HepG2 (cell line): ENCODE results near the gene STAT5A. TPM values are rescaled to one million over a fixed set of nuclear protein-coding genes. Genes with fewer than 3 reads are reported as not detected.

ENCODE experiments used
- ARID2 ChIP-seq: sonication (generic); formaldehyde crosslinking; IDR thresholded peaks from 2 replicates; pipeline ENCODE4 v1.8.1; 2022; ENCODE audit warnings: mild to moderate bottlenecking, missing genetic modification reagents, borderline replicate concordance
- ATF7 ChIP-seq, 2 experiments: fragments of 450-650 bp in 1 of 2; sonication (generic) in 1 of 2; formaldehyde crosslinking in 1 of 2; IDR thresholded peaks; 2 replicates each; pipeline versions ENCODE4 v1.4.0 to v1.6.1; 2016 to 2020; ENCODE audit warnings: antibody characterized with exemption in 1 of 2, mild to moderate bottlenecking in 1 of 2, missing genetic modification reagents in 1 of 2
- CSRNP2 ChIP-seq: sonication (generic); formaldehyde crosslinking; conservative IDR thresholded peaks from 2 replicates; pipeline ENCODE4 v1.8.0; 2022; ENCODE audit warnings: low read depth, missing genetic modification reagents
- JDP2 ChIP-seq: sonication (generic); formaldehyde crosslinking; IDR thresholded peaks from 2 replicates; pipeline ENCODE4 v1.8.1; 2022; ENCODE audit warnings: missing genetic modification reagents, borderline replicate concordance
- JUNB ChIP-seq: sonication (generic); formaldehyde crosslinking; IDR thresholded peaks from 2 replicates; pipeline ENCODE4 v1.8.0; 2022; ENCODE audit warnings: missing genetic modification reagents, mild to moderate bottlenecking, borderline replicate concordance
- MAFG ChIP-seq: sonication (generic); formaldehyde crosslinking; IDR thresholded peaks from 2 replicates; pipeline ENCODE4 v1.5.1; 2020; ENCODE audit warnings: mild to moderate bottlenecking, missing genetic modification reagents
- MAX ChIP-seq: IDR thresholded peaks from 2 replicates; pipeline ENCODE4 v1.6.1; 2012; ENCODE audit warnings: inconsistent platforms
- MTF2 ChIP-seq: sonication (generic); formaldehyde crosslinking; IDR thresholded peaks from 2 replicates; pipeline ENCODE4 v1.5.0; 2020; ENCODE audit warnings: missing genetic modification reagents, borderline replicate concordance
- NONO ChIP-seq, 2 experiments: fragments of 450-650 bp in 1 of 2; sonication (generic) in 1 of 2; formaldehyde crosslinking in 1 of 2; IDR thresholded peaks in 1 of 2; conservative IDR thresholded peaks in 1 of 2; 2 replicates each; pipeline versions ENCODE4 v1.6.1 to v1.8.0; 2017 to 2022; ENCODE audit warnings: mild to moderate bottlenecking in 1 of 2, missing genetic modification reagents in 1 of 2, moderate library complexity in 1 of 2
- SALL1 ChIP-seq: sonication (generic); formaldehyde crosslinking; IDR thresholded peaks from 2 replicates; pipeline ENCODE4 v1.8.0; 2022; ENCODE audit warnings: mild to moderate bottlenecking, missing genetic modification reagents
- SMAD1 ChIP-seq: sonication (generic); formaldehyde crosslinking; IDR thresholded peaks from 2 replicates; pipeline ENCODE4 v1.4.0; 2020; ENCODE audit warnings: missing genetic modification reagents, low read depth, mild to moderate bottlenecking, borderline replicate concordance
- SMAD3 ChIP-seq: sonication (generic); formaldehyde crosslinking; IDR thresholded peaks from 2 replicates; pipeline ENCODE4 v1.4.0; 2020; ENCODE audit warnings: missing genetic modification reagents
- ZC3H13 ChIP-seq: sonication (generic); formaldehyde crosslinking; IDR thresholded peaks from 2 replicates; pipeline ENCODE4 v1.8.1; 2023; ENCODE audit warnings: mild to moderate bottlenecking, missing genetic modification reagents, moderate library complexity
- ZFY ChIP-seq: sonication (generic); formaldehyde crosslinking; IDR thresholded peaks from 2 replicates; pipeline ENCODE4 v1.4.0; 2020; ENCODE audit warnings: missing genetic modification reagents
- ZNF672 ChIP-seq: sonication (generic); formaldehyde crosslinking; IDR thresholded peaks from 2 replicates; pipeline ENCODE4 v1.8.1; 2022; ENCODE audit warnings: missing genetic modification reagents
- ZNF777 ChIP-seq: sonication (generic); formaldehyde crosslinking; IDR thresholded peaks from 2 replicates; pipeline ENCODE4 v1.4.0; 2020; ENCODE audit warnings: missing genetic modification reagents
- ZNF784 ChIP-seq: sonication (generic); formaldehyde crosslinking; IDR thresholded peaks from 2 replicates; pipeline ENCODE4 v1.5.1; 2020; ENCODE audit warnings: missing genetic modification reagents, mild to moderate bottlenecking, borderline replicate concordance
- ZSCAN25 ChIP-seq: sonication (generic); formaldehyde crosslinking; IDR thresholded peaks from 2 replicates; pipeline ENCODE4 v1.8.0; 2022; ENCODE audit warnings: mild to moderate bottlenecking, missing genetic modification reagents
- ZSCAN29 ChIP-seq: sonication (generic); formaldehyde crosslinking; conservative IDR thresholded peaks from 2 replicates; pipeline ENCODE4 v1.4.0; 2020; ENCODE audit warnings: mild to moderate bottlenecking, missing genetic modification reagents
- polyA plus RNA-seq, 8 experiments: library from polyadenylated mRNA; depleted of rRNA in 3 of 8; stranded (reverse) in 7 of 8; unstranded in 1 of 8; fragments of >200 nt; fragmentation: Illumina TruSeq in 4 of 8; extraction: Trizol in 4 of 8; gene quantifications; 2 replicates each; pipeline versions ENCODE4 v1.2.1 to v1.2.3, GENCODE V29; 2011 to 2016; ENCODE audit warnings: low read depth in 4 of 8, missing spikeins in 1 of 8, mixed read lengths in 1 of 8; ENCODE audit not compliant: insufficient read depth in 1 of 8
- total RNA-seq, 5 experiments: library from RNA; depleted of rRNA; stranded (reverse); fragments of >200 nt; fragmentation: Illumina TruSeq; extraction: Trizol; gene quantifications; 2 replicates each; pipeline ENCODE4 v1.2.3, GENCODE V29; 2016; ENCODE audit warnings: low read depth in 1 of 5
- TF ChIP-seq, protein P1 (sequence below): sonication (generic); formaldehyde crosslinking; IDR thresholded peaks from 2 replicates; pipeline ENCODE4 v1.4.0; 2020; ENCODE audit warnings: mild to moderate bottlenecking, missing genetic modification reagents
- TF ChIP-seq, protein P2 (sequence below): sonication (generic); formaldehyde crosslinking; IDR thresholded peaks from 2 replicates; pipeline ENCODE4 v1.5.0; 2020; ENCODE audit warnings: mild to moderate bottlenecking, missing genetic modification reagents

The STAT5A gene
- total and polyA plus RNA-seq, 2 of the 13 experiments (the other 11 are each of a cell fraction or from before 2014, with no cell fraction given): 1.4 to 4.1 TPM

DNA sequence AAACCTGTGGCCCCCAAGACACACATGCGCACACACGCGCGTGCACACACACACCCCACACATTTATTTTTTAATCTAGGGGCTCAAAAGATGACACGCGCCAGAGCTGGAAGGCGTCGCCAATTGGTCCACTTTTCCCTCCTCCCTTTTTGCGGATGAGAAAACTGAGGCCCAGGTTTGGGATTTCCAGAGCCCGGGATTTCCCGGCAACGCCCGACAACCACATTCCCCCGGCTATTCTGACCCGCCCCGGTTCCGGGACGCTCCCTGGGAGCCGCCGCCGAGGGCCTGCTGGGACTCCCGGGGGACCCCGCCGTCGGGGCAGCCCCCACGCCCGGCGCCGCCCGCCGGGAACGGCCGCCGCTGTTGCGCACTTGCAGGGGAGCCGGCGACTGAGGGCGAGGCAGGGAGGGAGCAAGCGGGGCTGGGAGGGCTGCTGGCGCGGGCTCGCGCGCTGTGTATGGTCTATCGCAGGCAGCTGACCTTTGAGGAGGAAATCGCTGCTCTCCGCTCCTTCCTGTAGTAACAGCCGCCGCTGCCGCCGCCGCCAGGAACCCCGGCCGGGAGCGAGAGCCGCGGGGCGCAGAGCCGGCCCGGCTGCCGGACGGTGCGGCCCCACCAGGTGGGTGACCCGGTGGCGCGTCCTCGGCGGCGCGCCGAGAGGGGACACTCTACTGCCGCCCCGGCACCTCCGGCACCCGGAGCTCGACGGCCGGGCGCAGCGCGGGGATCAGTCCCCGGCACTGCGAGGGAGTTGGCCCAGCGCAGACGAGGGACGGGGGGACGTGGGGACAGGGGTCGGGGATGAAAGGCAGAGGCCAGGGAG, at the start of gene STAT5A (continued):
- TF ChIP-seq SMAD3 (CRISPR knock-in tag) (no peak), ATF7 (IDR thresholded peaks at IDR 0.05) (no peak), ATF7 (CRISPR knock-in tag; IDR thresholded peaks at IDR 0.05) (no peak), ZNF777 (CRISPR knock-in tag) (peak; percentile 99), MTF2 (CRISPR knock-in tag) (0 out of 2 replicates have a peak, but pooled peaks have one; percentile 34), NONO (IDR thresholded peaks at IDR 0.05) (no peak), NONO (CRISPR knock-in tag; conservative IDR thresholded peaks at IDR 0.05) (peak; percentile 58), CSRNP2 (CRISPR knock-in tag) (0 out of 2 replicates have a peak, but pooled peaks have one; percentile 56), ARID2 (CRISPR knock-in tag) (0 out of 2 replicates have a peak, but pooled peaks have one; percentile 55), ZSCAN25 (peak; percentile 99), SALL1 (CRISPR knock-in tag) (peak; percentile 47; the same call in 1 of the 2 replicates), MAX (peak; percentile 60), ZSCAN29 (CRISPR knock-in tag) (no peak; the same call in 1 of the 2 replicates), ZNF784 (CRISPR knock-in tag) (0 out of 2 replicates have a peak, but pooled peaks have one; percentile 63), SMAD1 (CRISPR knock-in tag) (no peak), MAFG (CRISPR knock-in tag) (0 out of 2 replicates have a peak, but pooled peaks have one; percentile 49), ZNF672 (CRISPR knock-in tag) (peak; percentile 82; the same call in 1 of the 2 replicates), JDP2 (no peak), ZFY (CRISPR knock-in tag) (peak; percentile 39; the same call in 1 of the 2 replicates), ZC3H13 (CRISPR knock-in tag) (peak; percentile 63; the same call in 1 of the 2 replicates), JUNB (CRISPR knock-in tag) (peak; percentile 40; the same call in 1 of the 2 replicates)
- TF ChIP-seq, protein P1, sequence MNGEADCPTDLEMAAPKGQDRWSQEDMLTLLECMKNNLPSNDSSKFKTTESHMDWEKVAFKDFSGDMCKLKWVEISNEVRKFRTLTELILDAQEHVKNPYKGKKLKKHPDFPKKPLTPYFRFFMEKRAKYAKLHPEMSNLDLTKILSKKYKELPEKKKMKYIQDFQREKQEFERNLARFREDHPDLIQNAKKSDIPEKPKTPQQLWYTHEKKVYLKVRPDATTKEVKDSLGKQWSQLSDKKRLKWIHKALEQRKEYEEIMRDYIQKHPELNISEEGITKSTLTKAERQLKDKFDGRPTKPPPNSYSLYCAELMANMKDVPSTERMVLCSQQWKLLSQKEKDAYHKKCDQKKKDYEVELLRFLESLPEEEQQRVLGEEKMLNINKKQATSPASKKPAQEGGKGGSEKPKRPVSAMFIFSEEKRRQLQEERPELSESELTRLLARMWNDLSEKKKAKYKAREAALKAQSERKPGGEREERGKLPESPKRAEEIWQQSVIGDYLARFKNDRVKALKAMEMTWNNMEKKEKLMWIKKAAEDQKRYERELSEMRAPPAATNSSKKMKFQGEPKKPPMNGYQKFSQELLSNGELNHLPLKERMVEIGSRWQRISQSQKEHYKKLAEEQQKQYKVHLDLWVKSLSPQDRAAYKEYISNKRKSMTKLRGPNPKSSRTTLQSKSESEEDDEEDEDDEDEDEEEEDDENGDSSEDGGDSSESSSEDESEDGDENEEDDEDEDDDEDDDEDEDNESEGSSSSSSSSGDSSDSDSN (CRISPR knock-in tag): peak; percentile 86; the same call in 1 of the 2 replicates
- TF ChIP-seq, protein P2, sequence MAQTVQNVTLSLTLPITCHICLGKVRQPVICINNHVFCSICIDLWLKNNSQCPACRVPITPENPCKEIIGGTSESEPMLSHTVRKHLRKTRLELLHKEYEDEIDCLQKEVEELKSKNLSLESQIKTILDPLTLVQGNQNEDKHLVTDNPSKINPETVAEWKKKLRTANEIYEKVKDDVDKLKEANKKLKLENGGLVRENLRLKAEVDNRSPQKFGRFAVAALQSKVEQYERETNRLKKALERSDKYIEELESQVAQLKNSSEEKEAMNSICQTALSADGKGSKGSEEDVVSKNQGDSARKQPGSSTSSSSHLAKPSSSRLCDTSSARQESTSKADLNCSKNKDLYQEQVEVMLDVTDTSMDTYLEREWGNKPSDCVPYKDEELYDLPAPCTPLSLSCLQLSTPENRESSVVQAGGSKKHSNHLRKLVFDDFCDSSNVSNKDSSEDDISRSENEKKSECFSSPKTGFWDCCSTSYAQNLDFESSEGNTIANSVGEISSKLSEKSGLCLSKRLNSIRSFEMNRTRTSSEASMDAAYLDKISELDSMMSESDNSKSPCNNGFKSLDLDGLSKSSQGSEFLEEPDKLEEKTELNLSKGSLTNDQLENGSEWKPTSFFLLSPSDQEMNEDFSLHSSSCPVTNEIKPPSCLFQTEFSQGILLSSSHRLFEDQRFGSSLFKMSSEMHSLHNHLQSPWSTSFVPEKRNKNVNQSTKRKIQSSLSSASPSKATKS (CRISPR knock-in tag): no peak
